Measurements from ENCODE around the gene UBE2E2. TPM values are rescaled to one million over a fixed set of nuclear protein-coding genes. Genes with fewer than 3 reads are reported as not detected.
A peak's percentile ranks its signal among the peaks of the same experiment; 100 is the strongest.

Gene UBE2E2
- total RNA-seq, 1 donor from 2014 or later, result 50.8 TPM

DNA sequence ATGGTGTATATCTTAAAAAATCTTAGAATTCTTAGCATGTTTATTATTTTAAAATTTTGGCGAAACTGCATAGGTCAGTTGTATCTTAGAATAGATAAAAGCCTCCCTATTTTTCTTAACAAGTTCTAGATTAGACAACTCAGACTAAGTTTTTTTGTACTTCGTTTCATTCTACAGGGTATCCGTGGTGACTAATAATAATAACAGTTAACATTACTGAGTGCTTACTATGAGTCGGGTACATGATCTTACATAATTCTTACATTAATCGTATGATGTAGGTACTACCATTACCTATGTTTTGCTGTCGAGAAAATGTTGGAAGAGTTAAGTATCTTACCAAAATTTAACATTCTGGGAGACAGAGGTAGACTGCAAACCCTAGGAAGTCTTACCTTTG lies 60.7 kb downstream of the UBE2E2 start:
- Histone ChIP-seq H3K9me3 (no peaks in the 10 kb centered on the region), H3K27ac (no peak overlapping the region), H3K4me1 (no peaks in the 10 kb centered on the region), H3K36me3 (no peaks in the 10 kb centered on the region), H3K27me3 (ENCODE audit: low read depth) (no peaks in the 10 kb centered on the region), H3K4me3 (no peak overlapping the region)
- ATAC-seq, result no peak
- intact Hi-C loops (cut with DNase I), result no loop called here
- DNase-seq, result no peak
- TF ChIP-seq, protein P1, sequence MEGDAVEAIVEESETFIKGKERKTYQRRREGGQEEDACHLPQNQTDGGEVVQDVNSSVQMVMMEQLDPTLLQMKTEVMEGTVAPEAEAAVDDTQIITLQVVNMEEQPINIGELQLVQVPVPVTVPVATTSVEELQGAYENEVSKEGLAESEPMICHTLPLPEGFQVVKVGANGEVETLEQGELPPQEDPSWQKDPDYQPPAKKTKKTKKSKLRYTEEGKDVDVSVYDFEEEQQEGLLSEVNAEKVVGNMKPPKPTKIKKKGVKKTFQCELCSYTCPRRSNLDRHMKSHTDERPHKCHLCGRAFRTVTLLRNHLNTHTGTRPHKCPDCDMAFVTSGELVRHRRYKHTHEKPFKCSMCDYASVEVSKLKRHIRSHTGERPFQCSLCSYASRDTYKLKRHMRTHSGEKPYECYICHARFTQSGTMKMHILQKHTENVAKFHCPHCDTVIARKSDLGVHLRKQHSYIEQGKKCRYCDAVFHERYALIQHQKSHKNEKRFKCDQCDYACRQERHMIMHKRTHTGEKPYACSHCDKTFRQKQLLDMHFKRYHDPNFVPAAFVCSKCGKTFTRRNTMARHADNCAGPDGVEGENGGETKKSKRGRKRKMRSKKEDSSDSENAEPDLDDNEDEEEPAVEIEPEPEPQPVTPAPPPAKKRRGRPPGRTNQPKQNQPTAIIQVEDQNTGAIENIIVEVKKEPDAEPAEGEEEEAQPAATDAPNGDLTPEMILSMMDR (IDR thresholded peaks at IDR 0.05), result no peak

DNA sequence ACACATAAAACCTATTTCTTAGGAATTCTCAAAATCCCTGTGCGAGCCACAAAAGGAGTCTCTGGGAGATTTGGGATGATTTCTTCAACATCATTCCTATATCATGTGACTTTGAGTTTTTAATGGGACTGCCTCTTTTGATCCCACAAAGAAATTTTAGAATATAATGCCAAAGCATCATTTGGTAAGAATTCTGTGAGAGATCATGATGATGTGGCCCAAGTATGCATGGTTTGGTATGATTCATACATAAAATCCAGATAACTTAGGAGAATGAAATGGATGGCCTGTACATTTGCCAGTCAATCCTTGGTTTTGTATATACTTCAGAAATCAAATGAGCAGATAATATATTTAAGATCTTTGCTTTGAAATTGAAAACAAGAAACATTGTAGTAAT lies 61.3 kb downstream of the UBE2E2 start:
- Histone ChIP-seq H3K36me3 (no peaks in the 10 kb centered on the region), H3K27ac (no peak overlapping the region), H3K4me1 (no peaks in the 10 kb centered on the region), H3K4me3 (no peak overlapping the region), H3K9me3 (no peaks in the 10 kb centered on the region), H3K27me3 (ENCODE audit: low read depth) (no peaks in the 10 kb centered on the region)
- DNase-seq (no peak), ATAC-seq (no peak)
- intact Hi-C loops (cut with DNase I), result no loop called here
- TF ChIP-seq, protein P1 (IDR thresholded peaks at IDR 0.05), result no peak

DNA sequence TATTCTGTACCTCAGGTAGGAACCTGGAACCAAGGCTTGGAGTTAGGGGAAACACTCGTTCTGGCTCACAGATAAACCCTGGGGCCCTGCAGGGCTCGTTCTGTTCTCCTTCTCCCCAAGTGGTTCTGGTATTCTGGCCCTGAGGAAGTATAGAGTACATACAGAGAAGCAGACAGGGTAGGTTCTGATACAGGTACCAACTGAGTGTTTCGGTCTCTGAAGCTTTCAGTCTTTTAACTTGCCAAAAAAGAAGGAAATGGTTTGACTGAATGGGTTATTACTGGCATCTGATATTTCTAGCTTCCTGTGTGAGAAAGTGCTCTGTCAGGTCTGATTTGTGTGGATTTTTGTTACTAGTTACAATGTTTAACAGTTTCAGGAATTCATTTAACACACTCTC lies 67.3 kb downstream of the UBE2E2 start:
- ATAC-seq, result no peak
- H3K27ac ChIP-seq, result no peak overlapping the region
- no peak for DNase-seq
- intact Hi-C loops (cut with DNase I), result no loop called here
- H3K4me1 ChIP-seq, result no peaks in the 10 kb centered on the region
- H3K9me3 ChIP-seq, result no peaks in the 10 kb centered on the region
- H3K4me3 ChIP-seq, result no peak overlapping the region
- TF ChIP-seq, protein P1 (IDR thresholded peaks at IDR 0.05), result no peak
- no peaks in the 10 kb centered on the region for H3K27me3 ChIP-seq (ENCODE audit: low read depth)
- H3K36me3 ChIP-seq, result no peaks in the 10 kb centered on the region

DNA sequence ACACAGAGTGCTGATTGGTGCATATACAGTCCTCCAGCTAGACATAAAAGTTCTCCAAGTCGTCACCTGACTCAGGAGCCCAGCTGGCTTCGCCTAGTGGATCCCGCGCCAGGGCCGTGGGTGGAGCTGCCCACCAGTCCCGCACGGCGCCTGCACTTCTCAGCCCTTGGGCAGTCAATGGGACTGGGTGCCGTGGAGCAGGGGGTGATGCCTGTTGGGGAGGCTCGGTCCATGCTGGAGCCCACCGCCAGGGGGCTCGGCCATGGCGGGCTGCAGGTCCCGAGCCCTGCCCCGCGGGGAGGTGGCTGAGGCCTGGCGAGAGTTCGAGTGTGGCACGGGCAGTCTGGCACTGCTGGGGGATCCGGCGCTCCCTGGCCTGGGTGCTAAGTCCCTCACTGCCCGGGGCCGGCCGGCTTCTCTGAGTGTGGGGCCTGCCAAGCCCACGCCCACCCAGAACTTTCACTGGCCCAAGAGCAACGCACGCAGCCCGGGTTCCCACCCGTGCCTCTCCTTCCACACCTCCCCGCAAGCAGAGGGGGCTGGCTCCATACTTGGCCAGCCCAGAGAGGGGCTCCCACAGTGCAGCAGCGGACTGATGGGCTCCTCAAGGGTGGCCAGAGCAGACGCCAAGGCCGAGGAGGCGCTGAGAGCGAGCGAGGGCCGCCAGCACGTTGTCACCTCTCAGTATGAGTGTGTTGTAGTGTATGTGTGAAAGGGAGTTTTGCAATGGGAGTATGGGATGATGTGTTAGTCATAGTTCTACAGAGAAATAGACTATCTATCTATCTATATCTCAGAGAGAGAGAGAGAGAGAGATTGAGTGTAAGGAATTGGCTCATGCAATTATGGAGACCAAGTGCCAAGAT lies 69.0 kb downstream of the UBE2E2 start:
- Histone ChIP-seq H3K4me1 (no peaks in the 10 kb centered on the region), H3K27me3 (ENCODE audit: low read depth) (no peaks in the 10 kb centered on the region), H3K9me3 (no peaks in the 10 kb centered on the region), H3K36me3 (no peaks in the 10 kb centered on the region), H3K4me3 (no peak overlapping the region), H3K27ac (no peak overlapping the region)
- TF ChIP-seq, protein P1 (IDR thresholded peaks at IDR 0.05), result no peak
- intact Hi-C loops (cut with DNase I), result no loop called here
- peak in 1 of 2 donors; percentile 39 for ATAC-seq
- DNase-seq, result no peak

DNA sequence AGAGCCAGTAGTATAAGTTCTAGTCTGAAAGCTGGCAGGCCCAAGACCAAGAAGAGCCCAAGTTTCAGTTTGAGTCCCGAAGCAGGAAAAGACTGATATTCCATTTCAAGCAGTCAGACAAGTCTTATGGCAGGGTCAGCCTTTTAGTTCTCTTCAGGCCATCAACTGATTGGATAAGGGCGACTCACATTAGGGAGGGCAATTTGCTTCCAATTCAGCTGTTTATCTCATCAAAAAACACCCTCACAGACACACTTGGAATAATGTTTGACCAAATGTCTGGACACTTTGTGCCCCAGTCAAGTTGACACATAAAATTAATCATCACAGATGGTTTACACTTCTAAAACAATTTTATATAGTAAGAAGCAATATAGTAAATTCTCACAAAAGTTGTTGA lies 69.7 kb downstream of the UBE2E2 start:
- H3K27ac ChIP-seq, result no peak overlapping the region
- intact Hi-C loops (cut with DNase I), result no loop called here
- TF ChIP-seq, protein P1 (IDR thresholded peaks at IDR 0.05), result no peak

More for the DNA sequence above, 69.7 kb downstream of the UBE2E2 start:
- no peaks in the 10 kb centered on the region for H3K27me3 ChIP-seq (ENCODE audit: low read depth)
- no peaks in the 10 kb centered on the region for H3K36me3 ChIP-seq
- DNase-seq, result no peak
- H3K9me3 ChIP-seq, result no peaks in the 10 kb centered on the region
- ATAC-seq, result no peak
- H3K4me3 ChIP-seq, result no peak overlapping the region
- H3K4me1 ChIP-seq, result no peaks in the 10 kb centered on the region

All from lower lobe of right lung (tissue), 2 donors.